Testis (tissue), 3 donors: Measurements from ENCODE around the gene CALCA. TPM values are rescaled to one million over a fixed set of nuclear protein-coding genes. Genes with fewer than 3 reads are reported as not detected.

ENCODE experiments used
- DNase-seq: peaks from one replicate; pipeline ENCODE4 v3.0.0-alpha.2; 2019
- H3K27ac ChIP-seq, 2 donors: fragments of 200-600 bp; sonication (generic); one replicate each; pipeline ENCODE4 v1.5.1; 2019
- H3K27me3 ChIP-seq: fragments of 200-600 bp; sonication (generic); one replicate; pipeline ENCODE4 v1.5.1; 2019
- H3K36me3 ChIP-seq: fragments of 200-600 bp; sonication (generic); one replicate; pipeline ENCODE4 v1.5.1; 2017; ENCODE audit warnings: low read depth; ENCODE audit errors: missing control alignments
- H3K4me1 ChIP-seq: fragments of 200-600 bp; sonication (generic); one replicate; pipeline ENCODE4 v1.5.1; 2019
- H3K4me3 ChIP-seq, 2 donors: fragments of 200-600 bp; sonication (generic); one replicate each; pipeline ENCODE4 v1.5.1; 2017 to 2019
- H3K9me3 ChIP-seq: fragments of 200-600 bp; sonication (generic); one replicate; pipeline ENCODE4 v1.5.1; 2017
- POLR2A ChIP-seq: fragments of 450-650 bp; IDR thresholded peaks from one replicate; pipeline ENCODE4 v1.6.1; 2017; ENCODE audit warnings: antibody characterized with exemption, mild to moderate bottlenecking, moderate library complexity
- WGBS, 2 donors: methylation state at CpG; one replicate each; pipeline ENCODE4 v1.1.5; 2018; 5-methylcytosine and 5-hydroxymethylcytosine counted together
- intact Hi-C: fragments of 100-400 bp; cut with DNase I; formaldehyde crosslinking; loops from one replicate; pipeline ENCODE4 v1.15.1; 2023; ENCODE audit warnings: low total_unique reads
- polyA plus RNA-seq: library from polyadenylated mRNA; stranded (reverse); fragments of 350-450 nt; fragmentation: Illumina TruSeq; extraction: RNeasy Lipid Tissue Mini Kit (QIAGEN cat#74804); gene quantifications from one replicate; pipeline ENCODE4 v1.2.3, GENCODE V29; 2014; ENCODE audit warnings: low read depth, low replicate concordance; ENCODE audit not compliant: insufficient read depth
- total RNA-seq, 2 donors: library from RNA; depleted of rRNA; stranded (reverse); fragments of >200 nt; gene quantifications; one replicate each; pipeline ENCODE4 v1.2.3, GENCODE V29; 2016
- TF ChIP-seq, protein P1 (sequence below), 3 experiments: fragments of 450-650 bp in 2 of 3; fragments of 200-600 bp in 1 of 3; sonication (generic) in 1 of 3; IDR thresholded peaks; one replicate each; pipeline ENCODE4 v1.5.1; 2016 to 2019; ENCODE audit warnings: antibody characterized with exemption in 3 of 3, mild to moderate bottlenecking in 2 of 3, moderate library complexity in 1 of 3

The CALCA gene
- total and polyA plus RNA-seq, 3 donors from 2014 or later: not detected

DNA sequence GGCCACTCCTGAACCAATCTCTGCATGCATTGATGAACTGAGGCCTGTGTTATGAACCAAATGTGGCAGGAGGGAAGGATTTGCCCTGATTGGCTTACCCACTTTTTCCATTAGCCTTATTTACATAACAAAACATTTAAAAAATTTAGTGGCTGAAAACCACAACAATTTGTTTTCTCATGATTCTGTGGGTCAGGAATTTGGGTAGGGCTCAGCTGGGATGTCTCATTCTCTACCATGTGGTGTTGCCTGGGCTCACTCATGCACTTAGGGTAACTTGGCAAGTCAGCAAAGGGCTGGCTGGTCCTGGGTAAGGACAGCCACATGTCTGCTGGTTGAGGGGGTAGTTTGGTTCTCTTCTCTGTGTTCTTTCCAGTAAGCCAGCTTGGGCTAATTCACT lies 45.0 kb downstream of the CALCA start:
- intact Hi-C loops: no loop called here
- no peaks in the 10 kb centered on the region for H3K9me3 ChIP-seq
- no peaks in the 10 kb centered on the region for H3K27me3 ChIP-seq
- no peaks in the 10 kb centered on the region for H3K36me3 ChIP-seq
- no peak overlapping the region for H3K27ac ChIP-seq
- no peak overlapping the region for H3K4me3 ChIP-seq
- no peak for TF ChIP-seq POLR2A
- TF ChIP-seq, protein P1, sequence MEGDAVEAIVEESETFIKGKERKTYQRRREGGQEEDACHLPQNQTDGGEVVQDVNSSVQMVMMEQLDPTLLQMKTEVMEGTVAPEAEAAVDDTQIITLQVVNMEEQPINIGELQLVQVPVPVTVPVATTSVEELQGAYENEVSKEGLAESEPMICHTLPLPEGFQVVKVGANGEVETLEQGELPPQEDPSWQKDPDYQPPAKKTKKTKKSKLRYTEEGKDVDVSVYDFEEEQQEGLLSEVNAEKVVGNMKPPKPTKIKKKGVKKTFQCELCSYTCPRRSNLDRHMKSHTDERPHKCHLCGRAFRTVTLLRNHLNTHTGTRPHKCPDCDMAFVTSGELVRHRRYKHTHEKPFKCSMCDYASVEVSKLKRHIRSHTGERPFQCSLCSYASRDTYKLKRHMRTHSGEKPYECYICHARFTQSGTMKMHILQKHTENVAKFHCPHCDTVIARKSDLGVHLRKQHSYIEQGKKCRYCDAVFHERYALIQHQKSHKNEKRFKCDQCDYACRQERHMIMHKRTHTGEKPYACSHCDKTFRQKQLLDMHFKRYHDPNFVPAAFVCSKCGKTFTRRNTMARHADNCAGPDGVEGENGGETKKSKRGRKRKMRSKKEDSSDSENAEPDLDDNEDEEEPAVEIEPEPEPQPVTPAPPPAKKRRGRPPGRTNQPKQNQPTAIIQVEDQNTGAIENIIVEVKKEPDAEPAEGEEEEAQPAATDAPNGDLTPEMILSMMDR (IDR thresholded peaks at IDR 0.05): no peak
- no peaks in the 10 kb centered on the region for H3K4me1 ChIP-seq
- DNase-seq: no peak

DNA sequence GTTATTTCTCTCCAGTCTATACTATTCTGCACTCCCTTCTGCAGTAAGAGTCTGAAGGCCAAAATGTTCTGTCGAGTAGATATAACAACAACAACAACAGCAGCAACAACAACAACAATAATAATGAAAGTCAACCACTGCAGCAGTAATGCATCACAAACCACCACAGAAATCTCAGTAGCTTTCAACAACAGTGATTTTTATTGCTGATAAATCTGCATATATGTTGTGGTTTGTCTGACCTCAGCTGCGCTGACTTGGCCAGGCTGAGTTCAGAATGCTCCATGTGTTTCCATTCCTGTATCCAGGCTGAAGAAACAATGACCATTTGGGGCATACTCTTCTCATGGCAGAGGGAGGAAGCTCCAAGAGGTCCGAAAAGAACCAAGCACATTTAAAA lies 47.8 kb downstream of the CALCA start:
- Histone ChIP-seq H3K4me3 (no peak overlapping the region), H3K4me1 (no peaks in the 10 kb centered on the region), H3K9me3 (no peaks in the 10 kb centered on the region), H3K27ac (no peak overlapping the region), H3K36me3 (no peaks in the 10 kb centered on the region), H3K27me3 (no peaks in the 10 kb centered on the region)
- WGBS, 2 donors: 88 to 89% methylated on average over 3 of the region's 3 CpGs
- TF ChIP-seq, protein P1 (IDR thresholded peaks at IDR 0.05): no peak
- no peak for TF ChIP-seq POLR2A
- DNase-seq: no peak
- intact Hi-C loops: no loop called here

Other genes starting within 250 kb of the CALCA start
- gene CYP2R1, start 80.1 kb downstream of the CALCA start, total RNA-seq: 10 to 100 TPM; 34.8 to 54.3 TPM
- gene CYP2R1, start 80.1 kb downstream of the CALCA start, polyA plus RNA-seq: 50.8 TPM
- 1 to 10 TPM; 1.2 to 1.7 TPM for gene CALCB, start 101.2 kb upstream of the CALCA start, total RNA-seq
- 0.50 TPM for gene CALCB, start 101.2 kb upstream of the CALCA start, polyA plus RNA-seq
- 1 to 10 TPM; 2.2 TPM for gene INSC, start 142.6 kb upstream of the CALCA start, total RNA-seq
- 2.5 TPM for gene INSC, start 142.6 kb upstream of the CALCA start, polyA plus RNA-seq